BJ (cell line): ENCODE measurements around the gene NLGN1. TPM values are rescaled to one million over a fixed set of nuclear protein-coding genes. Genes with fewer than 3 reads are reported as not detected.

Experiments
- CTCF ChIA-PET: fragments of 350-600 bp; formaldehyde crosslinking; extraction: SDS; loops from one replicate; lab custom pipeline; 2021; ENCODE audit warnings: antibody characterized with exemption, inconsistent platforms; lab: Yijun Ruan, JAX
- POLR2A ChIA-PET: fragments of 300-600 bp; sonication (Branson Sonifier 250); formaldehyde crosslinking; extraction: SDS; loops from one replicate; lab custom pipeline; 2021; ENCODE audit warnings: antibody characterized with exemption; lab: Charles Lee
- DNase-seq: peaks from one replicate; pipeline ENCODE4 v3.0.0-alpha.2; 2011; ENCODE audit warnings: low read depth
- H3K27me3 ChIP-seq: 2 replicates; pipeline ENCODE4 v1.6.0; 2011; ENCODE audit warnings: low read length; ENCODE audit not compliant: control insufficient read depth, insufficient read depth
- H3K36me3 ChIP-seq: 2 replicates; pipeline ENCODE4 v1.5.1; 2011; ENCODE audit warnings: low read length; ENCODE audit not compliant: control insufficient read depth, insufficient read depth
- H3K4me3 ChIP-seq: 2 replicates; pipeline ENCODE4 v1.5.1; 2011; ENCODE audit warnings: low read depth, mild to moderate bottlenecking, control low read depth, low read length
- polyA plus RNA-seq: library from polyadenylated mRNA; depleted of rRNA; stranded (reverse); fragments of >200 nt; gene quantifications from 2 replicates; pipeline ENCODE4 v1.2.3, GENCODE V29; 2011
- TF ChIP-seq, protein P1 (sequence below): IDR thresholded peaks from 2 replicates; pipeline ENCODE4 v1.5.1; 2011; ENCODE audit warnings: low read depth, mild to moderate bottlenecking, control low read depth, inconsistent platforms, low read length, moderate library complexity; ENCODE audit not compliant: insufficient read depth

The NLGN1 gene
- polyA plus RNA-seq, 1 experiment, result 15.5 TPM

- TF ChIP-seq, protein P1, sequence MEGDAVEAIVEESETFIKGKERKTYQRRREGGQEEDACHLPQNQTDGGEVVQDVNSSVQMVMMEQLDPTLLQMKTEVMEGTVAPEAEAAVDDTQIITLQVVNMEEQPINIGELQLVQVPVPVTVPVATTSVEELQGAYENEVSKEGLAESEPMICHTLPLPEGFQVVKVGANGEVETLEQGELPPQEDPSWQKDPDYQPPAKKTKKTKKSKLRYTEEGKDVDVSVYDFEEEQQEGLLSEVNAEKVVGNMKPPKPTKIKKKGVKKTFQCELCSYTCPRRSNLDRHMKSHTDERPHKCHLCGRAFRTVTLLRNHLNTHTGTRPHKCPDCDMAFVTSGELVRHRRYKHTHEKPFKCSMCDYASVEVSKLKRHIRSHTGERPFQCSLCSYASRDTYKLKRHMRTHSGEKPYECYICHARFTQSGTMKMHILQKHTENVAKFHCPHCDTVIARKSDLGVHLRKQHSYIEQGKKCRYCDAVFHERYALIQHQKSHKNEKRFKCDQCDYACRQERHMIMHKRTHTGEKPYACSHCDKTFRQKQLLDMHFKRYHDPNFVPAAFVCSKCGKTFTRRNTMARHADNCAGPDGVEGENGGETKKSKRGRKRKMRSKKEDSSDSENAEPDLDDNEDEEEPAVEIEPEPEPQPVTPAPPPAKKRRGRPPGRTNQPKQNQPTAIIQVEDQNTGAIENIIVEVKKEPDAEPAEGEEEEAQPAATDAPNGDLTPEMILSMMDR, result no peak
- no peaks in the 10 kb centered on the region for H3K36me3 ChIP-seq
- no peak for DNase-seq
Observed at GRCh38 chr3:173700336-173700735, 302.8 kb downstream of the NLGN1 start.

GRCh38 chr3:173702561-173702960 lies 305.0 kb downstream of the NLGN1 start:
- CTCF ChIA-PET, result no interaction called here
- no peak for DNase-seq
- POLR2A ChIA-PET, result no interaction called here
- Histone ChIP-seq H3K4me3 (no peak overlapping the region), H3K27me3 (no peaks in the 10 kb centered on the region), H3K36me3 (no peaks in the 10 kb centered on the region)
- TF ChIP-seq, protein P1, result no peak

More at GRCh38 chr3:173700336-173700735, 302.8 kb downstream of the NLGN1 start:
- POLR2A ChIA-PET, result no interaction called here
- CTCF ChIA-PET, result no interaction called here
- H3K4me3 ChIP-seq, result no peak overlapping the region
- no peaks in the 10 kb centered on the region for H3K27me3 ChIP-seq

GRCh38 chr3:173703771-173704170 lies 306.2 kb downstream of the NLGN1 start:
- Histone ChIP-seq H3K4me3 (no peak overlapping the region), H3K27me3 (no peaks in the 10 kb centered on the region), H3K36me3 (no peaks in the 10 kb centered on the region)
- no peak for DNase-seq
- TF ChIP-seq, protein P1, result no peak
- ChIA-PET CTCF (no interaction called here), POLR2A (no interaction called here)

DNA sequence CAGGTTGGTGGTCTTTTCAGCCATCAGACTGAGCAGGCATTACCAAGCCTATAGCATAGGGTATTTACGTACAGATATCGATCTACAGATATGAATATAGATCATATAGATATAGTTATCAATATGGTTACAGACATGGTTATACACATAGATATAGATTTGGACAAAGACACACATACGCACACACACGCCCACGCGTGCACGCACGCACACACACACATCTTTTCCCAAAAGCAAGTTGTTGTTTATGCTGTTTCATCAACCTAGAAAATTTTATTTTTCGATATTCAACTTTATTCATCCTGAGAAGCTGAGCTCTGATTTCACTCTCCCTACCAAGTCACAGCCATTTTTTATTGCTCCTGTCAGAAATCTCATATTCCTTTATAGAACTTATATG lies 309.1 kb downstream of the NLGN1 start:
- Histone ChIP-seq H3K4me3 (no peak overlapping the region), H3K27me3 (no peaks in the 10 kb centered on the region), H3K36me3 (no peaks in the 10 kb centered on the region)
- TF ChIP-seq, protein P1, result no peak
- POLR2A ChIA-PET, result no interaction called here
- DNase-seq, result no peak
- CTCF ChIA-PET, result no interaction called here

- DNase-seq, result no peak
- Histone ChIP-seq H3K36me3 (no peaks in the 10 kb centered on the region), H3K4me3 (no peak overlapping the region), H3K27me3 (no peaks in the 10 kb centered on the region)
- ChIA-PET CTCF (no interaction called here), POLR2A (no interaction called here)
- TF ChIP-seq, protein P1, result no peak
Observed at GRCh38 chr3:173708191-173708590, 310.6 kb downstream of the NLGN1 start.
